Lung (tissue), 12 donors: ENCODE results near the gene MAP7. TPM values are rescaled to one million over a fixed set of nuclear protein-coding genes. Genes with fewer than 3 reads are reported as not detected.
"Not testable (repeated sequence)": the region's sequence is repeated elsewhere in the genome, so short reads cannot be mapped to it uniquely, and the experiment has no call there.

Experiments used
- ATAC-seq: fragments of 200-7000 bp; cut with Tn5 transposase; one replicate; pipeline ENCODE4 v1.9.1; 2020; ENCODE audit warnings: moderate number of reproducible peaks; ENCODE audit not compliant: insufficient read depth, low FRiP score
- DNase-seq, 3 donors: peaks; one replicate each; pipeline ENCODE4 v3.0.0-alpha.2; 2013 to 2017
- H3K27ac ChIP-seq, 2 donors: one replicate each; pipeline ENCODE4 v1.5.1; 2013; ENCODE audit warnings: mild to moderate bottlenecking in 2 of 2, moderate library complexity in 2 of 2, control low read depth in 1 of 2, inconsistent platforms in 1 of 2, low read depth in 1 of 2, low read length in 1 of 2
- H3K27me3 ChIP-seq, 3 donors: one replicate each; pipeline ENCODE4 v1.5.1; 2013; ENCODE audit warnings: low read length in 2 of 3; ENCODE audit not compliant: control insufficient read depth in 3 of 3, insufficient read depth in 3 of 3
- H3K36me3 ChIP-seq, 4 donors: one replicate each; pipeline ENCODE4 v1.5.1; 2013; ENCODE audit warnings: low read length in 4 of 4, mild to moderate bottlenecking in 1 of 4, moderate library complexity in 1 of 4; ENCODE audit not compliant: control insufficient read depth in 4 of 4, insufficient read depth in 4 of 4
- H3K4me1 ChIP-seq, 5 donors: one replicate each; pipeline ENCODE4 v1.5.1; 2013; ENCODE audit warnings: low read length in 5 of 5, mild to moderate bottlenecking in 2 of 5, moderate library complexity in 1 of 5; ENCODE audit not compliant: control insufficient read depth in 5 of 5, insufficient read depth in 5 of 5
- H3K4me3 ChIP-seq: one replicate; pipeline ENCODE4 v1.5.1; 2013; ENCODE audit warnings: mild to moderate bottlenecking, control low read depth, moderate library complexity
- H3K9ac ChIP-seq, 2 donors: one replicate each; pipeline ENCODE4 v1.5.1; 2013; ENCODE audit warnings: low read length in 2 of 2, control low read depth in 1 of 2; ENCODE audit not compliant: insufficient read depth in 1 of 2
- H3K9me3 ChIP-seq, 4 donors: one replicate each; pipeline ENCODE4 v1.5.1; 2013; ENCODE audit warnings: low read length in 3 of 4, mild to moderate bottlenecking in 1 of 4, moderate library complexity in 1 of 4; ENCODE audit not compliant: control insufficient read depth in 4 of 4, insufficient read depth in 3 of 4
- CTCF ChIP-seq: IDR thresholded peaks from 2 replicates; pipeline ENCODE4 v1.5.1; 2012; ENCODE audit warnings: mild to moderate bottlenecking; ENCODE audit errors: control extremely low read depth, extremely low read depth
- WGBS, 2 donors: extraction: QIAGEN DNeasy Blood & Tissue Kit; methylation state at CpG; one replicate each; pipeline ENCODE4 v1.1.7; 2013; 5-methylcytosine and 5-hydroxymethylcytosine counted together
- polyA plus RNA-seq, 2 donors: library from polyadenylated mRNA; stranded (reverse); fragments of 200-250 nt; gene quantifications; one replicate each; pipeline ENCODE4 v1.2.1, GENCODE V29; 2013
- total RNA-seq, 2 donors: library from RNA; depleted of rRNA in 1 of 2; stranded (reverse); fragments of >200 nt in 1 of 2; gene quantifications; one replicate each; pipeline ENCODE4 v1.2.1, GENCODE V29; 2014 to 2021
- donor health status: control.
- donor health status: control.
- donor health status: Bipolar disorder and iron deficiency.
- donor health status: healthy.
- donor health status: DM: yes; HTN: yes; CAD: no.

The MAP7 gene
- total and polyA plus RNA-seq, 4 donors: 8.4 to 23.4 (median 12.3) TPM

- Histone ChIP-seq H3K27ac (no peak overlapping the region), H3K27me3 (peaks cover 0 to 2% (median 0%) of the 10 kb centered on the region in 3 donors), H3K4me1 (no peaks in the 10 kb centered on the region), H3K9ac (no peak overlapping the region), H3K4me3 (no peak overlapping the region), H3K36me3 (peaks cover 0 to 3% (median 0%) of the 10 kb centered on the region in 4 donors), H3K9me3 (no peaks in the 10 kb centered on the region)
- TF ChIP-seq CTCF: no peak
- DNase-seq: peak in 1 of 3 donors; percentile 6
- ATAC-seq: no peak
Measured at GRCh38 chr6:136378888-136379287, 171.3 kb downstream of the MAP7 start.

- H3K27me3 ChIP-seq, H3K4me1 ChIP-seq, H3K9me3 ChIP-seq, ATAC-seq, H3K36me3 ChIP-seq, DNase-seq, H3K27ac ChIP-seq, H3K4me3 ChIP-seq, H3K9ac ChIP-seq: not testable (repeated sequence)
- WGBS, 2 donors: 95 to 99% methylated on average over 4 of the region's 4 CpGs
Measured at GRCh38 chr6:136375836-136376235, 174.4 kb downstream of the MAP7 start.

GRCh38 chr6:136371959-136372358, 178.3 kb downstream of the MAP7 start:
- peaks cover 0 to 3% (median 0%) of the 10 kb centered on the region in 4 donors for H3K9me3 ChIP-seq
- H3K27ac ChIP-seq: no peak overlapping the region
- 43 to 46% methylated on average over 2 of the region's 2 CpGs for whole genome bisulfite sequencing, 2 donors
- no peak for TF ChIP-seq CTCF
- peaks cover 0 to 2% (median 0%) of the 10 kb centered on the region in 4 donors for H3K36me3 ChIP-seq
- no peak for DNase-seq
- no peak for ATAC-seq
- no peak overlapping the region for H3K4me3 ChIP-seq
- H3K27me3 ChIP-seq: no peaks in the 10 kb centered on the region
- peaks cover 0 to 2% (median 0%) of the 10 kb centered on the region in 5 donors for H3K4me1 ChIP-seq
- no peak overlapping the region for H3K9ac ChIP-seq

- DNase-seq: no peak
- no peak overlapping the region for H3K27ac ChIP-seq
- no peak for ATAC-seq
- H3K4me1 ChIP-seq: peaks cover 0 to 2% (median 0%) of the 10 kb centered on the region in 5 donors
- peaks cover 0 to 3% (median 0%) of the 10 kb centered on the region in 4 donors for H3K9me3 ChIP-seq
- TF ChIP-seq CTCF: no peak
- H3K36me3 ChIP-seq: peaks cover 0 to 2% (median 0%) of the 10 kb centered on the region in 4 donors
- no peak overlapping the region for H3K4me3 ChIP-seq
- H3K27me3 ChIP-seq: no peaks in the 10 kb centered on the region
- H3K9ac ChIP-seq: no peak overlapping the region
- 80 to 82% methylated on average over 4 of the region's 4 CpGs for WGBS, 2 donors
Measured at GRCh38 chr6:136370988-136371728, 179.1 kb downstream of the MAP7 start.
